G401.6 (cell line): Measurements from ENCODE around the gene GATD1.

Source experiments
- FAIRE-seq: peaks from 2 replicates; lab custom pipeline; 2012; peaks lifted over from hg19 to GRCh38; lab: Jason Lieb, UNC

Gene GATD1

DNA sequence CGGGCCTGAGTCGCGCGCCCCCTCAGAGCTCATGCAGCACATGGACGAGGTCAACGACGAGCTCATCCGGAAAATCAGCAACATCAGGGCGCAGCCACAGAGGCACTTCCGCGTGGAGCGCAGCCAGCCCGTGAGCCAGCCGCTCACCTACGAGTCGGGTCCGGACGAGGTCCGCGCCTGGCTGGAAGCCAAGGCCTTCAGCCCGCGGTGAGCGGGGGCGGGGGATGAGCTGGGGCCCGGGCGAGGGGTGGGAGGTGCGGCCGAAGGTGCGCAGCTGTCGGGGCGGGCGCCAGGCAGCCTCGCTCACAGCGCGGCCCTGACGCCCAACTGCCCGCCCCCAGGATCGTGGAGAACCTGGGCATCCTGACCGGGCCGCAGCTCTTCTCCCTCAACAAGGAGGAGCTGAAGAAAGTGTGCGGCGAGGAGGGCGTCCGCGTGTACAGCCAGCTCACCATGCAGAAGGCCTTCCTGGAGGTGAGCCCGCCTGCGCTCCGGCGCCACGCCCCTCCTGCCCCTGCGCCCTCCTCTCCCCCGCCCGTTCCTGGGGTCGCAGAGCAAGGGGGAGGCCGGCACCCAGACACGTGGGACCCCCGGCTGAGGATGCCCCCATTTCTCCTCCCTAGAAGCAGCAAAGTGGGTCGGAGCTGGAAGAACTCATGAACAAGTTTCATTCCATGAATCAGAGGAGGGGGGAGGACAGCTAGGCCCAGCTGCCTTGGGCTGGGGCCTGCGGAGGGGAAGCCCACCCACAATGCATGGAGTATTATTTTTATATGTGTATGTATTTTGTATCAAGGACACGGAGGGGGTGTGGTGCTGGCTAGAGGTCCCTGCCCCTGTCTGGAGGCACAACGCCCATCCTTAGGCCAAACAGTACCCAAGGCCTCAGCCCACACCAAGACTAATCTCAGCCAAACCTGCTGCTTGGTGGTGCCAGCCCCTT lies 50.7 kb downstream of the GATD1 start:
- FAIRE-seq, result no peak

DNA sequence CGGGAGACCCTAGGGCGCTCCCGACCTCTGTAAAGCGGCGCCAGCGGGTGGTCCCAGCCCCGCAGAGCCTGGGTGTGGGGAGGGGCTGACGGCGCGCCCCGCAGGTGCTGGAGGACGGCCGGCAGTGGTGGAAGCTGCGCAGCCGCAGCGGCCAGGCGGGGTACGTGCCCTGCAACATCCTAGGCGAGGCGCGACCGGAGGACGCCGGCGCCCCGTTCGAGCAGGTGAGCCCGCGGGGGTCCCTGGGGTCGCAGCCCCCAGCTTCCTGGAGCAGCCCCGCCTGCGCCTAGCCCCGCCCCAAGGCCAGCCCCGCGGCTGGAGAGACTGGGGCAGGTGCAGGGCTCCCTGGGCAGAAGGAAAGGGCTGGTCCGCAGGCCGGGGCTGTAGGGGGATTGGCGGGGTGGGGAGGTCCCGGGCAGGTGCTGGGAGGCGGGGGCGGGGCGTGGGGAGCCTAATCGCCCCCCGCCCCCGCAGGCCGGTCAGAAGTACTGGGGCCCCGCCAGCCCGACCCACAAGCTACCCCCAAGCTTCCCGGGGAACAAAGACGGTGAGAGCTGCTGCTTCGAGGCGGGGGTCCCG lies 51.6 kb downstream of the GATD1 start:
- no peak for FAIRE-seq

DNA sequence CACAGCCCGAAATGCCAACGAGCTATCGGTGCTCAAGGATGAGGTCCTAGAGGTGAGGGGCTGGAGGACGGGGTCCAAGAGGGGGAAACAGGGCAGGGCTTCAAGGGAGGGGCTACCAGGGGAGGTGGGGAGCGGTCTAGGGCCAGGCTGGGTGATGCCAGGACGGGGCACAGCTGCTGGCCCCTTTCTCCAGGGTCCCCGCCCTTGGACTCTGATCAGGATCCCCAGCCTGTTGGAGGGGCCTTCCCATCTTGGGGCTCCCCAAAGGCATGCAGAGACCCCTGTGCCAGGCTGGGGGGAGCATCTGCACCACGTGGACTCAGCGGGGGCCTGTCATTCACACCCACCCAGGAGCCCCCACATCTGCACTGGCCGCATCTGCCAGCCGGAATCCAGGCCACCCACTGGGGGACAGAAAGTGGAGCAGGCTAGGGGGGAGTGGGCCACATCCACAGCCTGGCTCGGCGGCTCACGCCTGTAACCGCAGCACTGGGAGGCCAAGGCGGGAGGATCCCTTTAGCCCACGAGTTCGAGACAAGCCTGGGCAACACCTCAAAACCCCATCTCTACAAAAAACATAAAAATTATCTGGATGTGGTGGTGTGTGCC lies 52.4 kb downstream of the GATD1 start:
- FAIRE-seq, result no peak

DNA sequence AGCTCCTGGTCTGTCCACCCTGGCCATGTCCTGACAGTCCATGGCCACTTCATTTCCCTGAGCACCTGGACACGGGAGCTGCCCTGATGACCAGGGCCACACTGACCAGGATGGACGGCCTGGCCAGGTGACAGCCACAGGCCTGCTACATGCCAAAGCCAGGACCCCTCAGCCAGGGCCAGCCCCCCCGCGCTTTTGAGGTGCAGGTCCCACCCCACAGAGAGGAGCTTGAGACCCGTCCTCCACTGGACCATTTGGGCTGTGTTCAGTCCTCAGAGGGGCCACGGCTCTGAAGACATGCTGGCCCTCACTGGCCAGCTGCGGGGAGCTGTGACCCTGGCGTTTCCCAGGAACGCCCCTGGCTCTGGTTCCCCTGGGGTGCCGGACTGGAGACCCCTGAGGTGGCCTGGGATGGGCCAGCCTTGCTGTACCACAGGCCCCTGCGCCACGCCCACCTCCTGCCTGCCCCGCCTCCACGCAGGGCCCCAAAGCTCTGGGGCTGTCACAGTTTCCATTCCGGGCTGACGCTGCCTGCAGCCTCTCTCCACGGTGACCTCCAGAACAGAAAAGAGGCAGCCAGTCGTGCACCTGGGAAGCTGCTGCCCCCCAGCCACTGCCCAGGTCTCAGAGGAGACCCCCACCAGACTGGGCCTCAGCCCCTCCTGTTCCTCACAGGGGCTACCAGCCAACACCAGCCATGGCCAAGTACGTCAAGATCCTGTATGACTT lies 53.1 kb downstream of the GATD1 start:
- no peak for FAIRE-seq

DNA sequence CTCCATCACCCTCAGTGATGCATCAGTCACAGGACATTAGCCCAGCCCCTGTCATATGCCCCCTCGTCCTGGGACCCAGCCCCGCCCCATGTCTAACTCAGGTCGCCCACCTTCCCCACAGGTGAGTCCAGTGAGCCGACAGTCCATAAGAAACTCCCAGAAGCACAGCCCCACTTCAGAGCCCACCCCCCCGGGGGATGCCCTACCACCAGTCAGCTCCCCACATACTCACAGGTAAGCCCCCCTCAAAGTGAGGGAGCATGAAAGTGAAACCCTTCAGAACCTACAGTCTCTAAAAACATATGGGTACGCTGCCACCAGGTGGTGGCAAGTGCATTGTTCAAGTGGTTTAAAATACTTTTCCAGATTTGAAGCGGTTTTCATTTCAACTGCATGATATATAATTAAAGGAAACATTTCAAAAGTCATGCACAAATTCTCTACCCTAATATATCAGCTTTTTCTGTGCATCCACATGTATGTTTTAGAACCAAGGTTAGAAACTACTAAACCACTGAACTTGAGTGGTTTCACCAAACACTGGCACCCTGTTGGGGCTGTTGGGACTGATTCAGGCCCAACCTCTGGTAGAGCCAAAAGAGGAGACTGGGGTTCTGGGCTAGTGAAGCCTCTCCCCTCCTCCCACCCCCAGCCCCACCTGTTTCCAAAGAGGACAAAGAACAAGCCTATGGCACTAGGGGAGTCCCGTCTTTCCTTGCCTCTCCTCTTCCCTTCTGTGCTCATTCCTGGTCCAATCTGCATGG lies 54.0 kb downstream of the GATD1 start:
- peak; percentile 93 for FAIRE-seq

DNA sequence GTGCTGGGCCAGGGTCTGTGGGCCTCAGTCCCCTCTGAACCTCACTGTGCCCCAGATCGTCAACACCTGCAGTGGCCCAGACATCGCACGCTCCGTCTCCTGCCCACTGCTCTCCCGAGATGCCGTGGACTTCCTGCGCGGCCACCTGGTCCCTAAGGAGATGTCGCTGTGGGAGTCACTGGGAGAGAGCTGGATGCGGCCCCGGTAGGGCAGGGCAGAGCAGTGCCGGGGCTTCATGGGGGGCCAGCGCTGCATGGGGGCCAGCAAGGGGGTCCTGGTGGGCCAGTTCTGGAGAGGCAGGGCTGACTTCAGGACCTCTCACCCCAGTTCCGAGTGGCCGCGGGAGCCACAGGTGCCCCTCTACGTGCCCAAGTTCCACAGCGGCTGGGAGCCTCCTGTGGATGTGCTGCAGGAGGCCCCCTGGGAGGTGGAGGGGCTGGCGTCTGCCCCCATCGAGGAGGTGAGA lies 54.9 kb downstream of the GATD1 start:
- FAIRE-seq, result no peak

DNA sequence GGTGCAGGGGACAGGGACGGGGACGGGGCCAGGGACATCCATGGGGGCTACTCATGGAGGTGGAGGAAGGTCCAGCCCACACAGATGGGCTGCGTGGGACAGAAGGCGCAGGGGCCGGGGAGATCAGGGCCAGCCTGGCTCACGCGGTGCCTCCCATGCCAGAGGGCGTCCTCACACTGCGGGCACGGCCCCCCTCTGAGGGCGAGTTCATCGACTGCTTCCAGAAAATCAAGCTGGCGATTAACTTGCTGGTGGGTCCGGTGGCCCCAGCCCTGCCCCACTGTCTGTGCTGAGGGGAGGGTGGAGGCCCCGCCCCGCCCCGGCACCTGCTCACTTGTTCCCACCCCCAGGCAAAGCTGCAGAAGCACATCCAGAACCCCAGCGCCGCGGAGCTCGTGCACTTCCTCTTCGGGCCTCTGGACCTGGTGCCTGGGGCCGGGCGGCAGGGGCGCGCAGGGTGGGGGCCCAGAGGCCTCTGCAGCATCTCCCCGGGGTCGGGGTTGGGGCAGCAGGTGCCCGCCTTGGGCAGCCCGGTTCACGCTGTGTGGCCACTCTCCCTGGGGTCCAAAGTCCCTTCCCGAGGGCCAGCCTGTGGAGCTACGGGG lies 55.4 kb downstream of the GATD1 start:
- FAIRE-seq, result no peak

DNA sequence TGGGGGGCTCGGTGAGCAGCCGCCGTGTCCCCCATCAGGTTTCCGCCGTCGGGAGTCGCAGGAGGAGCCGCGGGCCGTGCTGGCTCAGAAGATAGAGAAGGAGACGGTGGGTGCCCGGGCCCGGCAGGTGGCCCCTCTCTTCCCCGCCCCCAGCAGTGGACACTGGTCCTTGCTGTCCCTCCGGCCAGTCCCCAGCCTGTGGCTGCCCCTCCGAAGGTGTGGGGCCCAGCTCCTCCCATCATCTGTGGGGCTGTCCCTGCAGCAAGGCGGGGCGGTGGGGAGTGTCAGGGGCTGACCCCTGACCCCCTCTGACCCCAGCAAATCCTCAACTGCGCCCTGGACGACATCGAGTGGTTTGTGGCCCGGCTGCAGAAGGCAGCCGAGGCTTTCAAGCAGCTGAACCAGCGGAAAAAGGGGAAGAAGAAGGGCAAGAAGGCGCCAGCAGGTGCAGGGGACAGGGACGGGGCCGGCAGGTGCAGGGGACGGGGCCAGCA lies 56.0 kb downstream of the GATD1 start:
- FAIRE-seq, result no peak

DNA sequence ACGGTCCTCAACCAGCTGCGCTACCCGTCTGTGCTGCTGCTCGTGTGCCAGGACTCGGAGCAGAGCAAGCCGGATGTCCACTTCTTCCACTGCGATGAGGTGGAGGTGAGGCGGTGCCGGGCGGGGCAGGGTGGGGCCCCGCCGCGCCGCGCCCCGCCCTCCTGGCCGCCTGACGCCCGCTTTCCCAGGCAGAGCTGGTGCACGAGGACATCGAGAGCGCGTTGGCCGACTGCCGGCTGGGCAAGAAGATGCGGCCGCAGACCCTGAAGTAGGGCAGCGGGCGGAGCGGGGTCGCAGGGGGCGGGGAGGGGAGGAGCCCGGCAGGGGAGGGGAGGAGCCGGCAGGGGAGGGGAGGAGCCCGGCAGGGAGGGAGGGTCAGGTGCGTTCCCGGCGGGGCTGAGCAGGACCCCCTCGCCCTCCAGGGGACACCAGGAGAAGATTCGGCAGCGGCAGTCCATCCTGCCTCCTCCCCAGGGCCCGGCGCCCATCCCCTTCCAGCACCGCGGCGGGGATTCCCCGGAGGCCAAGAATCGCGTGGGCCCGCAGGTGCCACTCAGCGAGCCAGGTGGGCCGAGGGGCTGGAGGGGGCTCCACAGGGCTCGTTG lies 56.5 kb downstream of the GATD1 start:
- FAIRE-seq, result no peak

DNA sequence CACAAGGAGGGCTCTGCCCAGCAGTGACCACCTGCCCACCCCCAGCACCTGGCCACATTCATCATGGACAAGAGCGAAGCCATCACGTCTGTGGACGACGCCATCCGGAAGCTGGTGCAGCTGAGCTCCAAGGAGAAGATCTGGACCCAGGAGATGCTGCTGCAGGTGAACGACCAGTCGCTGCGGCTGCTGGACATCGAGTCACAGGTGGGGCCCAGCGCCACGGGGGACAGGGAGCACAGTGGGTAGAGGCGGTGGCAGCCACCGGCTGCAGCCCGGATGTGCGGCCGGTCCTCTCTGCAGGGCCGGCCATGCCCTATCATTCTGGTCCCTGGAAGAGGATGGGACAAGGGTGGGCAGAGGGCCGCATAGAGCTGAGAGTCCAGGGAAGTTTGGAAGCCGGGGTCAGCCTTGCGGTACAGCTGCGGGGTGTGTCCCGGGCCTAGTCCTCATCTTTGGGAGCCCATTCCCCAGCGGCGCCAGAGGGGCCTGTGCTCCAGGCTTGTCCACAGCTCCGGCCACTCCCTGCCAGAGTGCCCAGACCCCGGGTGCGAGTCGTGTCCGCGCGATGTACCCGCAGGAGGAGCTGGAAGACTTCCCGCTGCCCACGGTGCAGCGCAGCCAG lies 57.2 kb downstream of the GATD1 start:
- no peak for FAIRE-seq

DNA sequence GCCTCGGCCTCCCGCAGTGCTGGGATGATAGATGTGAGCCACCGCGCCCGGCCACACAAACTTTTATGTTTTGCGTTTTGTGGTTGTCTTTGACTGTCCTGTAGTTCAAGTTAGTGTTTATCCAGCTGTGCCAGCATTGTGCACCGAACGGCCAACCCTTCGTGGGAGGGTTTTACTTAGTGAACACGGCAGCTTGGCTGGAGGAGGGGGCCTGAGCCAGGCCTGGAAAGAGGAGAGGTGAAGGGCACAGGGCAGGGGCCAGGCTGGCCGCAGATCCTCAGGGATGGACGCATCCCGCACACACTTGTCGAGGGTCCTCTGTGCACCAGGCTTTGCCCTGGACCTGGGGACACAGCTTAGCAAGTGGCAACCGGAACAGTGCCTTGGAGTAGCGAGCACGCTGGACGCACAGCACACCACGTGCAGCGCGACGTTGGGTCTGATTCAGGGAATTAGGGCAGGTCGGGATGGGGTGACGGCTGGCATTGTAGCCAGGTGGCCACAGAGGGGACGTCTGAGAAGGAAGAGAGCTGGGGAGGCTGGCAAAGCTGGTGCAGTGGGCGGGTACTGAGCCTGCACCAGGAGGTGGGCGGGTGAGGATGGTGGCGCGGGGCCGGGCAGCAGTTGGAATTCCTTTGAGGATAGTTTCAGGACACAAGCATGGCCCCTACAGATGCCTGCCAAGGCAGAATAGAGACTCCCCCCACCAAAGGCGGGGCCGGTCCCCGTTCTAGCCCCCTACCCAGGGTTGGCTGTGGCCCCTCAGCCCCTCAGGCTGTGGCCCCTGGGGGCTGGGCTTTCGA lies 57.9 kb downstream of the GATD1 start:
- FAIRE-seq, result no peak
